GM18526 (cell line): ENCODE results near the gene RAB11FIP4.

Source experiments
- POLR2A ChIP-seq: IDR thresholded peaks from 3 replicates; pipeline ENCODE4 v1.6.1; 2011; ENCODE audit not compliant: insufficient read length; ENCODE audit errors: extremely low read depth

RAB11FIP4 gene

GRCh38 chr17:31477417-31478055 lies 86.1 kb downstream of the RAB11FIP4 start:
- no peak for TF ChIP-seq POLR2A

GRCh38 chr17:31479062-31479408 lies 87.6 kb downstream of the RAB11FIP4 start:
- TF ChIP-seq POLR2A, result no peak

- no peak for TF ChIP-seq POLR2A
Measured at GRCh38 chr17:31479524-31479923, 88.0 kb downstream of the RAB11FIP4 start.

DNA sequence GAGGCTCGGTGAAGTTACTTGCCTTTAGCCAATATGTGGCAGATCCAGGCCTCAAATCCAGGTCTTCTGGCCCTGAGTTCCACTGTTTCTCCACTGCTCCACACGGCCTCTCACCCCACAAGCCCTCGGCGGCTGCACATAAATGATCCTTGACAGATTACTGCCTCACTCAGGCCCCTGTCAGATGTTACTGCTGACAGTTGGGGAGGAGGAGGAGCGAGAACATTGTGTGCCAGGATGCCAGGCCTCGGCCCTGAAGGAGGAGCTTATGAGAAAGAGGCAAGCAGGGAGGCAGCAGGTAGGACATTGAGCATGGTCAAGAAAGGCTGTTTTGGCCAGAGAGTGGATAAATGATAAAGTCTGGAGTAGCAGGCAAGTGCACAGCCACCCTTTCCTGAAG lies 88.6 kb downstream of the RAB11FIP4 start:
- no peak for TF ChIP-seq POLR2A

GRCh38 chr17:31480904-31481782 lies 89.7 kb downstream of the RAB11FIP4 start:
- TF ChIP-seq POLR2A, result no peak

DNA sequence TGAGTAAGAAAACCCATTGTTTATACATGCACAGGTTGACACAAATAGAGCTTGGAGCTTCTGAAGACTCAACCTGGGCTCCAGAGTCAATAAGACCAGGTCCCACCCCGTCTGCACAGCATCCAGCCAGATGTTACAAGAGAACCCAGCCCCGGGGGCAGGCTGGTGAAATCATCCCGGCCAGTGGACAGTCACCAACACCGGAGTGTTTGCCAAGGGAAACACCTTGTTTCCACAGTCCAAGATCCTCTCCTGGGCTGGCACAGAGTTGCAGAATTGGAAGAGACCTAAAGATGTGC lies 90.3 kb downstream of the RAB11FIP4 start:
- TF ChIP-seq POLR2A, result no peak

DNA sequence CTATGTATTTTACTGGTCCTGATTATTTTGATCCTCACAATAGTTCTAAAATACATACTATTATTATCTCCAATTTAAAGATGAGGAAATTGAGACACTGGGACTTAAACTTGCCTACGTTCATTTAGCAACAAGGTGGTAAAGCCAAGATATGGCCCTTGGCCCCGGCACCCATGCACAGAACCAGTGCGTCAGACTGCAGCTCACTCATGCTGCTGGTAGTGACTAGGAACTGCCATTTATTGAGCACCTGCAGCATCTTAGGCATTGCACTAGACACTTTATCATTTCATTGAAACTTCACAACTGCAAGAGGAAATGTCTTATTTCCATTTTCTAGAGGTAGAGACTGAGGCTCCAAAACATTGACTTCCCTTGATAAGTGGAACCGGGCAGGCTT lies 93.3 kb downstream of the RAB11FIP4 start:
- TF ChIP-seq POLR2A, result no peak

- no peak for TF ChIP-seq POLR2A
Measured at GRCh38 chr17:31486351-31487062, 95.0 kb downstream of the RAB11FIP4 start.

DNA sequence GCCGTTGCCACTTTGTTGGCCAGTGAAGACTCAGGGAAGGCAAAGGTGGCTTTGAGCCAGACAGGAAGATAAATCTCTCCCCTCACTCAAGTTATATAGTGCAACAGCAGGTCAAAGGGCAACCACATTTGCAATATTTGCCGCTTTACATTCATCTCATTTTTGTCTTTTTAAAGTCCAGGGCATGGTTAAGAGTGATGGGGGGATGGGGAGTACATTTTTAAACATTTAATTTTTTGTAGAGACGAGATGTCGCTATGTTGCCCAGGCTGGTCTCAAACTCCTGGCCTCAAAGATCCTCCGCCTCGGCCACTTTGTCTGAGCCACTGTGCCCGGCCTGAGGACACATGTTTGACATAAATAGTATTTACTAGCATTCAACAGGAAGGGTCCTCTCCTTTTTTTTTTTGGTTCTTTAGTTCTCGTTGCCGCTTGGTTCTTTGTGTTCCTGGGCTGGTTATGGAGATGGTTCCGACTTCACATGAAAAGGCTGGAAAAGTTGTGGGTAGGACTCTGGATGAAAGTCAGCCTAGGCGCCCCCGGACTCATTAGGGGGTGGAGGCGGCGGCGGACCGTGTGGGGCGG lies 95.7 kb downstream of the RAB11FIP4 start:
- TF ChIP-seq POLR2A, result no peak

GRCh38 chr17:31487648-31488263 lies 96.3 kb downstream of the RAB11FIP4 start:
- peak; percentile 36 for TF ChIP-seq POLR2A

DNA sequence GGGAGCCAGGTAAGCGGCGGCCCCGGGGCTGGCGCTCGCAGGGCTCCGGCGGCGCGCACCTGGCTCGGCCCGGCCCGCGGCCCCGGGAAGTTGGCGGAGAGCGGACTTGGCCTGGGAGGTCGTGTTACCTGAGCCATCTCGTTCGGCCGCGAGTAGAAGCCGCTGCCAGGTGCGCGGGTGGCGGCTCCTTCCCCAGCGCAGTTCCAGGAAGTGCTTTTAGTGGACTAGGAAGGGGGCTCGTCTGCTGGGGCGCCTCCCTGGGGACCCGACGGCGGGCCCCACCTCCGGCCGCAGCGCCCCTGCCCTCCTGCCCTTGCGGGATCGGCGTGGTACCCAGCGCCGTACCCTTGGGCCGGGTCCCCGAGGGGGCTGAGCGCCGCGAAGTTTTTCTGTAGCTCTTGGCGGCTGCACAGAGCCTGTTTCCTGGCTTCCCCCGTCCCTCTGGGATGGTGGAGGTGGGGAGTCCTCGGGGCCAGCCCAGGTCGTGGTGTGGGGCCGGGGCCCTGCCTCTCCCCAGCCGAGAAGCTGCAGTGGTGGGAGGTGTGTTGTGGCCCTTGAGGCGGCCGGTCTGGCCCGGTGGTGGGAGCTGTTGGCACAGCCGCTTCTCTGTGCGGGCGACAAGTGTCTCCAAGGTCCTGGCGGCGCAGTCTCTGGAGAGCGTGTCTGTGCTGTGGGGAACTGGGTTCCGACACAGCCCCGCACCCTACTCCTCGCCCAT lies 96.9 kb downstream of the RAB11FIP4 start:
- TF ChIP-seq POLR2A, result no peak

DNA sequence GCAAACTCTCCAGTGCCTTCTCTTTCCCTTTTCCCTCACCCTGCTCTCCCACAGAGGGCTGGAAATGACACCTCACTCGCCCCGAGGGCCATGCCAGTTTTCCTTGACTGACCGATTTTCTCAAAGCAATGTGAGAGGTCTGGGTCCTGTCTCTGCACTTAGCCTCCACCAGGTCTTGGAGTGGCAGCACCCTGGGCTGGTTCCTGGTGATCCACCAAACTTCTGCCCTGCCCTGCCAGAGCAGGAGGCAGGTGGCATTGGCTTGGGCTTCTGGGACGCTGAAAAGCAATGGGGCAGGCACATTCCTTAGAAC lies 97.5 kb downstream of the RAB11FIP4 start:
- no peak for TF ChIP-seq POLR2A

DNA sequence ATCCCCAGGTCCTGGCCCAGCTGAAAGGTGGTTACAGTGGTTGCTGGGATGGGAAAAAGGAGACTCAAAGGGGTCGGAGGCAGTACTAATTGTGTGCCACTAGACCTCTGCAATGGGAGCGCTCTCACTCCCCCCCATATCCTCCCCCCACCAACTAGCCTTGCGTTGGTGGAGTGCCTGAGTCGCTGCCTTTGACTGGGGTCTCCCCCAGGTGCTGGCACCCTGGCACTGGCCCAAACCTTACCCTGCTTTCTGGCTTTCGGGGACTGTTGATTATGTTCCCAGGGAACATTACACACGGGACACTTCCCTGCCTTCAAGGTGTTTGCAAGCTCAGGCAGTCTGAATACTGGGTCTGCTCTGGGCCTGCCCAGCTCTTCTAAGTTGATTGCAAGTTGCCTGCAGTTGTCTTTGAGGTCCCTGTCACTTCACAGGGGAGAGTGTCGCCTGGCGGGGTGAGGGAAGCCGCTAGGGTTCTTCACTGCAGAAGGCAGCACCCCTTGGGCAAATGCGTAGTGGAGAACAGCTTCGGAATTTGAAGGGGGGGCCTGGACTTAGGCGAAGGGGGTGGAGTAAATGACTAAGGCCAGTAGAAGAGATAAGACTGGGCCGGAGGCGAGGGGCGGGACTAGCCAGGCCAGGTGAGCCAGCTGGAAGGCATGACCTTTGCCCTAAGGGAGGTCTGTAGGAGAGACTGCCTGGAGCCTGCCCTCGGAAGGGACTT lies 98.0 kb downstream of the RAB11FIP4 start:
- TF ChIP-seq POLR2A, result no peak

DNA sequence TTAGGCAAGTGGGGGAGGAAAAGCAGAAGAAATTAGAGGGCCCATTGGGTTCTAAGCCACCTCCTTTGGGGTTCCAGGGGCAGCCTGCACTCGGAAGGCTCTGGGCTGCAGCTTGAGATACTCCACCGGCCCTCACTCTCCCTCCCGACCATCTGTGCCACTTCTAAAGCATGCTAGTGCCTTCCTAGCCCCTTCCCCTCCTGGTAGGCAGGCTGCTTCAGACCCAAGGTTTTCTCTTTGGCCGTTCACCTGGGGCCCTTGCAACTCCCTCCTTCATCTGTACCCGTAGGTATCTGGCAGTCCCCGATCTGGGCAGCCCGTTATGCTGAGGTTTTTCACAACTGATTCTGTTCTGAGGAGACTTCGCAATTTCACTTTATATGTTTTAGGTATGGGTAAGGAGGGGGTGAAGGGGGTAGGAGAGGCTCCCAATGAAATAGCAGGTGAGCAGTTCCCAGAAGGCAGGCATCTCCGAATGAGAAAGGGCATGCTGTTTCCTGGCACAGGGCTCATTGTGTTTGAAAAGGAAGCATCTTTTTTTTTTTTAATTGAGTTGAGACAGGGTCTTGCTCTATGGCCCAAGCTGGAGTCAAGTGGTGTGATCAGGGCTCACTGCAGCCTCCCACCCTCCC lies 98.7 kb downstream of the RAB11FIP4 start:
- TF ChIP-seq POLR2A, result no peak
